Renal pelvis (tissue), 4 donors: ENCODE results near the gene BTBD19. TPM values are rescaled to one million over a fixed set of nuclear protein-coding genes. Genes with fewer than 3 reads are reported as not detected.
"Not testable (repeated sequence)": the region's sequence is repeated elsewhere in the genome, so short reads cannot be mapped to it uniquely, and the experiment has no call there.

Source experiments
- DNase-seq: peaks from one replicate; pipeline ENCODE4 v3.0.0-alpha.2; 2013
- polyA plus RNA-seq, 3 donors: library from polyadenylated mRNA; unstranded; fragments of 120-200 nt; gene quantifications; one replicate each; pipeline ENCODE4 v1.2.1, GENCODE V29; 2013; ENCODE audit not compliant: insufficient read length in 3 of 3

BTBD19 gene
- polyA plus RNA-seq, 3 donors = 10.5 to 22.8 (median 22.7) TPM

DNA sequence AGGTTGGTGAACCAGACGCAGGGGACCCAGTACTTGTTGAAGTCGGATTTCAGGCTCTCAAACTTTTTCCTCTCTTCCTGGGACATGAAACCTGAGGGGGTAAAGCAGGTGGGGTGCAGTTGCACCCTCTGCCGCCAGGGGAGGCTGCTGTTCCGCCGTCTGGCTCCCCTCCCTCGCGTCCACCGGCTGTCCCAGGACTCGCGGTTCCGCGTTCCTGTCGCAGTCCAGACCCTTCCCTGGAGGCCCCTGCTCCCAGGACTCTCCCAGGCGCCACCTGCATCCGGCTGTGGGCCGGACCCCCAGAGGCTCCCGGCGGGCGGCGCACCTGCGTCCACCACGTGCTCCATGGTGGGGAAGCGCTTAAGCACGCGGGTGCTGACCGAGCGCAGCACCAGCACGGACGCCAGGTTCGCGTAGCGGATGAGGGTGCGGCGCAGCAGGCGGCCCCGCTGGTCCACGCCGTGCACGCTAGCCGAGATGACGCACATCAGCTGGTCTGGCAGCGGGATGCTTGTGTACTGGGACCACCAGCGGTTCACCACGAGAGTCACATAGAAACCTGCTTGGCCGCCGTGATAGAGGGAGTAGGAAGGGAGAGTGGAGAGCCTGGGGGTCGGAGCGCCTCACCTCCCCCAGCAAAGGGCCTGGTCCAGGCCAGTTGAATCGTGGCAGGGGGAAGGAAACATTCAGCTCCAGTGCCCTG lies 22.0 kb upstream of the BTBD19 start:
- no peak for DNase-seq

DNA sequence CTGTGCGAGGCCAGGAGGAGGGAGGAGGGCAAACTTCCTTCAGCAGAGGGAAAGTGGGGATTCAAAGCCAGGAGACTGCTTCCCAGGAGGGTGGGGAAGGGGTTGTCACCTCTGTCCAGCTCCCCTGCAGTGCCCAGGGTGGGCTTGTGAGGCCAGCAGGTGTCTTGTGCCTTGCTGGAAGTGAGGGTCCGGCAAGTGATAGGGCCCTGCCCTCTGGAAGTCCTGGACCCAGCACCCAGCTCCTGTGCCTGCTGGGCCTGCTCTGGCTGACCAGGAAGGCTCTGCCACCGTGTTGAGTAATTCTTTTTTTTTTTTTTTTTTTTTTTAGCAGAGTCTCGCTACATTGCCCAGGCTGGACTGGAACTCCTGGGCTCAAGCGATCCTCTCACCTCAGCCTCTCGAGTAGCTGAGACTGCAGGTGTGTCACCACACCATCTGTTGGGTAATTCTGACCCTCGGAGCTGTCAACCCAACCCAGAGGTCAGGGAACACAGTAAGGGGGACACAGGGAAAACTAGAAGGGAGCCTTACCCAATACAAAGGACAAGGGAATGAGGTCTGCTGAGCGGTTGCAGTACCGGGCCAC lies 21.4 kb upstream of the BTBD19 start:
- DNase-seq = no peak

DNA sequence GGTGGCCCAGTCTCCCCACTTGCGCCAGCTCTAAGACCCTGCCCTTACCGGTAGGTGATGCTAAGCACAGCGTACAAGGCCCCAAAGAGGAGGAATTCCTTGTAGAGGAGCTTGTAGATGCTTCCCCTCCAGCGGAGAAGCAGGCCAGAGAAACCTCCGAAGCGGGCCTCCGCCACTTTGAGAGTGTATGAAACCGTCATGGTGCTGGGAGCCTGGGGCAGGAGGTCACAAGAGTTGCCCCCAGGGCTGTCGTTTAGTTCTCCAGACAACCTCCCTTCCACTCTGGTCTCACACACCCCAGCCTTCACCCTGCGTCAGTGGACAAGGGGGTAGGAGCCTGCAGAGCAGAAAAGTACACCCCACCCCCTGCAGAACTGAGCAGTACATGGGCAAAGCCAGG lies 20.8 kb upstream of the BTBD19 start:
- DNase-seq = no peak

DNA sequence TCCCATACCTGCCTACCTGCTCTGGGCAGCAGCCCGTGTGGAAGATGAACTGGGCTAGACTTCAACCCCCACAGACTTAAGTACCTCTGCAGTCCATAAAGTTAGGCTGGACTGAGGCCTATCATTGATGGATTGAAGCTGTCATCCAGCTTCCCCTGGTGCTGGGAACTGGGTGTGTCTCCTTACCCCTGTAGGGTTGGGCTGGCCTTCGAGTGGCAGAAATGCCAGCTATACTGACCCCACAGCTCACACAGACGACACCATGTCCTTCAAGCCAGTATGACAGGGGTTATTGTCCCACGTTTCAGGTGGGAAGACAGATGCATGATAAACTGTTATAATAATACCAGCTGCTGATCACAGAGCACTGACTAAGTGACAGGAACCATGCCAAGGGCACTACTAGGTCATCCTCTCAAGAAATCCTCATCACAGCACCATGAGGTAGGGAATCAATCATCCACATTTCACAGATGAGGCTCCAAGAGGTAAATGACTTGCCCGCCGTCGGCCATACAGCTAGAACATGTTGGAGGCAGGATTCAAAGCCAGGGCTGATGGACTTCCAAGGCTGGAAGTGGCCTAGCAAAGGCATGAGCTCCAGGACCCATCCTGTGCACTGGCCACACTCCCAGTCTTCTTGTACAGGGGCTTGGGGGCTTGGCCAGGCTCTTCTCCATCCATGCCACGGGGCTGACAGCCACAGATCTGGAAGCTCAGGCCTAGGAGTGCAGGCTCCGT lies 20.0 kb upstream of the BTBD19 start, which contains the start of gene BEST4:
Gene BEST4 (minus strand): TSS at position 51 of the 741 bp plus-strand sequence. CDS start 465 bp downstream, outside the sequence.
- no peak for DNase-seq

DNA sequence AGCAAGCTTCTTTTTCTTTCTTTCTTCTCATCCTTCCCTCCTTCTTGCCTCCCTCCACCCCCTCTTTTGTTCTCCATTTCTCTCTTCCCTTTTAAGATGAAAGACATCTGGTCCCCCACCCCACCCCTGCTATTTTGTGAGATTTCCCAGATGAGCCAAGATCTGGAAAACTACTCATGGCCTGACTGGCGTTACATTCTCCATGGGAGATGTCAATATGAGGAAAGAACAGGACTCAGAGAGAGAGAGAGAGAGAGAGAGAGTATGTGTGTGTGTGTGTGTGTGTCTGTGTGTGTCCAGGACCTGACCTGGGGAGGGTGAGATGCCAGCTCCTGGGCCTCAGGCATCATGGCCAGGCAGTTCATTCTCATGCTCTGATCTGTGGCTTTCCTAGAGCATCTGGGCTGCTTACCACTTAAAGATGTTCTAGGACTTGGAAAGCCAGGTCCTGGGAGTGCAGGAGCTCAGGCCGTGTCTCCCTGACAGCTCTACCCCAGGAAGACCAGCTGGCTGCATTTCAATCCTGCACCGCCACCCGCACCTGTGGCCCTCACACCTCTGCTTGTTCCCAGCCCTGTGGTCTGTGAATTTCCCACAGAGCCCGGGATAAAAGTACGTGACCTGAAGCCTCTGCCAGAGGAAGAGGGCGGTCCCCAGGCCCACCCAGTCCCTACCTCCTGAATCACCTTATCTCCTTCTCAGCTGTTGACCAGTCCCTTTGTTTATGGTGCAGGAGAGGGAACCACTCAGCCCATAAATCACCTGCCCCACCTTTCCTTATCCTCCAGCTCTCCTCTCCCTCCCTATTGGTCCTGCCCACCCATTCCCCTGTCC lies 17.1 kb upstream of the BTBD19 start:
- DNase-seq = no peak

DNA sequence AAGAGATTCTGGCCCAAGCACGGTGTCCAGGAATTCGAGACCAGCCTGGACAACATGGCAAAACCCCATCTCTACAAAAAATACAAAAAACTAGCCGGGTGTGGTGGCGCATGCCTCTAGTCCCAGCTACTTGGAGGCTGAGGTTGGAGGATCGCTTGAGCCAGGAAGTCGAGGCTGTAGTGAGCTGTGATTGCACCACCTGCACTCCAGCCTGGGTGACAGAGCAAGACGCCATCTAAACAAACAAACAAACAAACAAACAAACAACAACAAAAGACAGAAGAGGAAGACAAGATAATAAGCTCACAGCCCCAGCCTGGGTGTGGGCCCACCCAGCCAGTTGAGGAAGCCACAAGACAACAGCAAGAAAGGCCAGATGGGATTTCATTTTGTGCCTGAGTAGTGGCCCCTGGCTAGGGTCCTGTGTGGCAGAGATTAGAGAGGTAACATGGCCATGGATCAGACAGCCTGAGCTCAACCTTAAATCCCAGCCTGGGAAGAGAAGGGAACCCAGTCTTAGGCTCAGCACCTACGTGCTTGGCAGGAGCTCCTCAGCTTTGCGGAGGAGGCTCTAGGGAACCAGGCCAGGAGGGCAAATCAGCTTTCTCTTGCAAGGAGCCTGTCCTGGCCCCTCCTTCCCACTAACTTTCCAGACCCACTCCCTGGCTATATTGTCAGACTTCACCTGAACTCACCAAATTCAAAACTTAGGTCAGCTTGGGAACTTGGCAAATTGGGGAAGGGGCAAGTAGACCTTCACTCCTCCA lies 15.4 kb upstream of the BTBD19 start:
- DNase-seq = no peak

DNA sequence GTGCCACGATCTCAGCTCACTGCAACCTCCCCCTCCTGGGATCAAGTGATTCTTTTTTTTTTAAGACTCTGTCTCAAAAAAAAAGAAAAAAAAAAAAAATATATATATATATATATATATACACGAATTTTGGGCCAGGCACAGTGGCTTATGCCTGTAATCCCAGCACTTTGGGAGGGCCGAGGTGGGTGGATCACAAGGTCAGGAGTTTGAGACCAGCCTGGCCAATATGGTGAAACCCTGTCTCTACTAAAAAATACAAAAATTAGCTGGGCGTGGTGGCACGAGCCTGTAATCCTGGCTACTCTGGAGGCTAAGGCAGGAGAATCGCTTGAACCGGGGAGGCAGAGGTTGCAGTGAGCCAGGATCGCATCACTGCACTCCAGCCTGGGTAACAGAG lies 10.4 kb upstream of the BTBD19 start:
- not testable (repeated sequence) for DNase-seq

DNA sequence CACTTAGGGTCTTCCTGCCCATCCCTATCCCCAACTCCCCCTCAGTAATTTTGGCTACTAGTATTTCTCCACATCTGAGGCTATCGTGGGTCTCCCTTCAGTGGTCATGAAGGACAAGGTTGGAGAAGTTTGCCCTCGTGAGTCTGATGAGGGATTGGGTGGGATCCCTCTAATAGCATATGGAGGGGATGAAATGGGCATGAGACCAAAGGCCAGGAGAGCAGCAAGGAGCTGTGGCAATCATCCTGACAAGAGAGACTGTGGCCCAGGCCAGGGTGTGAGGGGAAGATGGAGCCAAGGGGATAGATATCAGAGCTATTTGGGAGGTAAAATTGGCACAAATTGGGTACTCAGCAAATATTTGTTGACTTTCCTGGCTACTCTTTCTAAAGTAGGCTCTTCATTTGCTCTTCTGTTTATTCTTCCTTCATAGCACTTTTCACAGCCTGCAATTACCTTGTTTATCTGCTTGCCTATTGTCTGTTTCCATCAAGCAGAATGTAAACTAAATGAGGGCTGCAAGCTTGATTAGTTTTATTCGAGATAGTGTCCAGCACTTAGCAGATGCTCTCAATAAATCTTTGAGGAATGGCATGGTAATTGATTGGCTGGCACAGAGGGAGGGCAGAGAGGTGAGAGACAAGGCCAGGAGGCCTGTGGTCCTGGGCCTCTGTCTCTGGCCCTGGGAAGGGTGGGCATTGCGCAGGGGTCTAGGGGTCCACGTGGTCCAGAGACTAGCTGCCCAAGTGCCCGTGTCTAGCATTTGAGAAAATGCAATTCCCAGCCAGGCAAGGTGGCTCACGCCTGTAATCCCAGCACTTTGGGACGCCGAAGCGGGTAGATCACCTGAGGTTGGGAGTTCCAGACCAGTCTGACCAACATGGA lies 9.6 kb upstream of the BTBD19 start:
- DNase-seq = no peak

DNA sequence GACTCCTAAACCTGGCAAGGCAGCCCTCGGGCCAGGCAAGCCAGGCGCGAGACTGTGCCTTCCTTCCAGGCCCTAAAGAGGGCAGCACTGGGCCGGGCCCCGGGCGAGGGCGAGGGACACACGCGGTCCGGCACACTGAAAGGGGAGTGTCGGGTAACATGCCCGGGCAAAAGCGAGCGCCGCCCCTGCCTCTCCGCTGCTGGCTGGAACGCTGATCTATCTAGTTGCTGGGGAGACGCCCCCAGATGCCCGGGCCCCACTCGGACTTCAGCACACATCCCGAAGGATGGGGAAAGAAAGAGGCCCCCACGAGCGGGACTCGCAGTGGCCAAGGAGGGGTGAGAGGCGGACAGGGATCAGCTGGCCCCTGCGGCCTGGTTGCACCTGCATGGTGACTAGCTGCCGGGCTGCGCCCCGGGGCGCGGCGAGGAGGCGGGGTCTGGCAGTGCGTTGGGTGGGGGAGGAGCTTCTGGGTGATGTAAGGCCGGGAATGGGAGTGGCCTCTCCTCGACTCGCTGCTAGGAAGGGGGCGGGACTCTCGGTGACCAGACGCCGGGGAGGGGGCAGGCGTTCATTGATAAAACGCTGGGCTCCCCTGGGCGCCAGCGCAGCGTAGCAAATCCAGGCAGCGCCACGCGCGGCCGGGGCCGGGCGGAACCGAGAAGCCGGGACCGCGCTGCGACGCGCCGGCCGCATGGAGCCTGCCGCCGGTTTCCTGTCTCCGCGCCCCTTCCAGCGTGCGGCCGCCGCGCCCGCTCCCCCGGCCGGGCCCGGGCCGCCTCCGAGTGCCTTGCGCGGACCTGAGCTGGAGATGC lies 8.3 kb upstream of the BTBD19 start, which contains the start of gene PLK3:
Gene PLK3 (plus strand): TSS at position 608 of the 815 bp plus-strand sequence. CDS start 87 bp downstream, at position 695.
- peak; percentile 97 for DNase-seq

DNA sequence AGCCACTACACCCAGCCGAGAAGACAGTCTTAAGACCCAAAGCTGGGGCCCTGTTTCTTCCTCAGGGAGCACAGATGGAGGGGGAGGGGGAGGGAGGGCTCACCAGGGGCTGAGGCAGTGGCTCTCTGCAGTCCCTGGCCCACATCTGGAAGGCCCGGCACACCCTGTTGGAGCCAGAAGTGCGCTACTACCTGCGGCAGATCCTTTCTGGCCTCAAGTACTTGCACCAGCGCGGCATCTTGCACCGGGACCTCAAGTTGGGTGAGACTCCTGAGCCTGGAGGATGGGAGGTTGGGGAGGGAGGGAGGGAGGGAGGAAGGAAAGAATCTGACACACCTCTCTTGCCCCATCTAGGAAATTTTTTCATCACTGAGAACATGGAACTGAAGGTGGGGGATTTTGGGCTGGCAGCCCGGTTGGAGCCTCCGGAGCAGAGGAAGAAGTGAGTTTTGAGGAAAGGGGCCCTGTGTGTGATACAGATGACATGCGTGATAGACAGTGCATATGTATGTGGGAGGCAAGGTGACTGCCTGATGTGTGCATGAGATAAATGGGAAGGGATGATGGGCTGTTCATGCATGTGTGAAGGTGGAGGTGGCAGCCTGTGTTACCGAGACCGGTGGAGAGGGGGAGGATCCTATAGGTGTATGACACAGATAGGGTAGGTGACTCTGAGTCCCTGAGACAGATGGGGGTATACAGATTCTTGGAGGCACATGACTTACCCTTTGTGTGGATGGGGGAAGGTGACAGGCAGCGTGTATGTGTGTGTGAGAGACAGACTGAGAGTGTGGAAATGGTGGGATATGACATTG lies 6.6 kb upstream of the BTBD19 start:
- DNase-seq = peak; percentile 27

DNA sequence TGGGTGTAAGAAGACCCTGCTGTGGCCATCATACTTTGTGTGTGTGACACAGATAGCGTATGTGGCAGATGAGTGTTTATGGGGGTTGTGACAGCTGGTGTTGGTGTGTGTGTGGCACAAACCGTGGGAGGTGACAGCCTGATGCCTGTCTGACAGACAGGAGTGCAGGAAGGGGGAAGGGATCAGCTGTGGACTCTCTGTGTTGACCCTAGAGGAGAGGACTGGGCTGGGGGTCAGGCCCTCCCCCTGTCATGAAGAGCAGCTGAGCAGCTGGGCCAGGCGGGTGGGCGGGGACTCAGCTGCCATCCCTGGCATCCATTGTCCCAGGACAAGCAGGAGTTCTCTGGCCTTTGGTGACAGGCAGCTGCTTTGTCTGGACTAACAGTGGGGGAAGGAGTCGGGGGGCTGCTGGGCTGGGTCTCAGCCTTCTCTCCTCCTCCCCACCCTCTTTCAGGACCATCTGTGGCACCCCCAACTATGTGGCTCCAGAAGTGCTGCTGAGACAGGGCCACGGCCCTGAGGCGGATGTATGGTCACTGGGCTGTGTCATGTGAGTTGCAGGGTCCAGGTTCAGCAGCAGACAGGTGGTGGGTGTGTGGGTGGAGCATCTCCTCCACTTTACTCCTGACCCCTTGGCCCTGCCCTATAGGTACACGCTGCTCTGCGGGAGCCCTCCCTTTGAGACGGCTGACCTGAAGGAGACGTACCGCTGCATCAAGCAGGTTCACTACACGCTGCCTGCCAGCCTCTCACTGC lies 5.8 kb upstream of the BTBD19 start:
- DNase-seq = peak; percentile 30

DNA sequence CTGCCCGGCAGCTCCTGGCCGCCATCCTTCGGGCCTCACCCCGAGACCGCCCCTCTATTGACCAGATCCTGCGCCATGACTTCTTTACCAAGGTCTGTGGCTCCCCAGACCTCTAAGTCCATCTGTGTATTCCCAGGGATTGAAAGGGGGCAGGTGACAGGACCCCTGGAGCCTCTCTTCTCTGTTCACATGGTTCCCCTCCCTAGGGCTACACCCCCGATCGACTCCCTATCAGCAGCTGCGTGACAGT lies 5.3 kb upstream of the BTBD19 start:
- no peak for DNase-seq

DNA sequence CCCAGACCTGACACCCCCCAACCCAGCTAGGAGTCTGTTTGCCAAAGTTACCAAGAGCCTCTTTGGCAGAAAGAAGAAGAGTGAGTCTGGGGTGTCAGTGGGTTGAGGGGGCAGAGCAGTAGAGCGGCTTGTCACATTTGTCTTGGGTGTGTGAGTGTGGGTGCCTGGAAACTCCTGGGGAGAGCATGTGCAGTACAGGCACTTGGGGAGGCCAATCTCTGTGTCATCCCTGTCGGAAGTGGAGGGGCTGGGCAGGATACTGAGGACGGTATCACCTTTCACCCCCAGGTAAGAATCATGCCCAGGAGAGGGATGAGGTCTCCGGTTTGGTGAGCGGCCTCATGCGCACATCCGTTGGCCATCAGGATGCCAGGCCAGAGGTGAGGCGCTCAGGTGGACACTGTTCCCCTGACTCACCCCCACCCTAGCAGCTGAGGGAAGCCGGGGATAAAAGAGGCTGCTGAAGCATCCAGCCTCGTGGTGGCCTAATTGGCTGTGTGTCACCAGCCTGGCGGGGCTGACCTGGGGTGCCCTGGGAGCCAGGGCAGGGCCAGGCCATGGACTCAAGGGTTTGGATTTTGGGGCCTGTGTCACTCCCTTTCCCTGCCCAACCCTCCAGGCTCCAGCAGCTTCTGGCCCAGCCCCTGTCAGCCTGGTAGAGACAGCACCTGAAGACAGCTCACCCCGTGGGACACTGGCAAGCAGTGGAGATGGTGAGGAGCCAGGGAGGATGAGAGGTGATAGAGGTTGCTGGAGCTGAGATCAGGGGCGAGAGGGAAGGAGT lies 4.8 kb upstream of the BTBD19 start:
- DNase-seq = no peak

DNA sequence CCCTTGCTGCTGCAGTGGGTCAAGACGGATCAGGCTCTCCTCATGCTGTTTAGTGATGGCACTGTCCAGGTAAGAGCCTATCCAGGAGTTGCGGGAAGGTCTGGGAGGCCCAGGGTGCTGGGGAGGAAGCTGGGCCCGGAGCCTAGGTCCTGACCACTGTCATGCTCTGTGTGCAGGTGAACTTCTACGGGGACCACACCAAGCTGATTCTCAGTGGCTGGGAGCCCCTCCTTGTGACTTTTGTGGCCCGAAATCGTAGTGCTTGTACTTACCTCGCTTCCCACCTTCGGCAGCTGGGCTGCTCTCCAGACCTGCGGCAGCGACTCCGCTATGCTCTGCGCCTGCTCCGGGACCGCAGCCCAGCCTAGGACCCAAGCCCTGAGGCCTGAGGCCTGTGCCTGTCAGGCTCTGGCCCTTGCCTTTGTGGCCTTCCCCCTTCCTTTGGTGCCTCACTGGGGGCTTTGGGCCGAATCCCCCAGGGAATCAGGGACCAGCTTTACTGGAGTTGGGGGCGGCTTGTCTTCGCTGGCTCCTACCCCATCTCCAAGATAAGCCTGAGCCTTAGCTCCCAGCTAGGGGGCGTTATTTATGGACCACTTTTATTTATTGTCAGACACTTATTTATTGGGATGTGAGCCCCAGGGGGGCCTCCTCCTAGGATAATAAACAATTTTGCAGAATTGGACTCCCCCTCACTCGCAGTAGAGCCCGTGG lies 2.9 kb upstream of the BTBD19 start:
- DNase-seq = no peak

DNA sequence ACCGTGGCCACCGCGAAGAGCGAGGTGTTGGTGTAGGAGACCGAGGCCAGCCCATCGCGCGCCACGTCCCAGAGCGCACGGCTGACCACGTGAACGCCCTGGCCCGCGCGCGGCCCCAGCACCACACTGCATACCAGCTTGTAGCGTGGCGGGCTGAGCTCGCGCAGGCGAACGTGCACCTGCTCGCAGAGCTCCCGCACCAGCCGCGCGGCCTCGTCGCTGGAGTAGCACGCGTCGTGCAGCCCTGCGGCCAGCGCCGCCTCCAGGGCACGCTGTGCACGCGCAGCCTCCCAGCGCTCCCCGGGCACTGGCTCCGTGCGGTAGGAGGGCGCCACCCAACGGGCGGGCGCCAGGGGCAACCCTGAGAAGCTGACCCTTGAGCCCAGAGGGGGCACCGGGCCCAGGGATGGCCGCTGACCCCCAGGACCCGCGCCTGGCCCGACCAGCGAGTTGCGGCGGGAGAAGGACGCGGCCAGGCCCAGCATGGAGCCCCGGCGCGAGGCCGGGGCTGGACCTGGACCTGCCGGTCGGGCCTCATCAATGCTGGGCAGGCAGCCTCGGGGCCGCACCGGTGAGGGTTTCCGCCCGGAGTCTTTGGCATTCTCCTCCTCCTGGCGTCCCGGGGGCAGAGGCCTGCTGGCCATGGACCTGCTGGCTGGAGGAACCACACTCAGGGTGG lies 2.2 kb upstream of the BTBD19 start:
- no peak for DNase-seq
